ENCODE measurements around the gene AGTRAP.
A peak's percentile ranks its signal among the peaks of the same experiment; 100 is the strongest.

AGTRAP gene

DNA sequence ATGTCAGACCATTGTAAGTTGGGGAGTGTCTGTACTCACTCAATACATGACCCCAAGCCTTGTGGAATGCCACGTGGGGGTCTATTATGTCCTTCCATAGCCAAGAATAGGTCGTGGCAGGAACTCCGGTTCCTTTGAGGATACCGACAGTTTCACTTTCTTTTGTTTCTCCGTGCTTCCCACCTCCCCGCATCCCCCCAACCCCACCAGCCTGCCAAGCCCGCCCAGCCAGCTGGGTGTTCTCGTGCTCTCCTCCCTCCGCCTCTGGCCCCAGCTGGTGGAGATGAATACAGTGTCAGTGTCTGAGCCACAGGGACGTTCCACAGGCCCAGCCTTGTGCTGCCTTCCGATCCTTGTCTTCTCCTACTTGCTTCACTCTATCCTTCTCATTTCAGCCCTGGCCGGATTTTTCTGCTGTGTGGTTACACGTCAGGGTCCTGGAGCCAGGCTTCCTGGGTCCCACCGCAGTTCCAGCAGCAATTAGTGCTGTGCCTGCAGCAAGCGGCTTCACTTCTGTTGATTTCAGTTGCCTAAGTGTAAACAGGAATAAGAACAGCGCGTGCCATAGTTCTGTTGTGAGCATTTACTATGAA, 4.1 kb upstream of the AGTRAP start:
- Histone ChIP-seq H3K4me3 (ENCODE audit: low read length) (peak overlapping the region; percentile 15), H3K4me1 (ENCODE audit: insufficient read depth, low read length) (peaks cover 24% of the 10 kb centered on the region), H3K9me3 (ENCODE audit: low read length) (no peaks in the 10 kb centered on the region), H3K36me3 (ENCODE audit: insufficient read depth, low read length) (no peaks in the 10 kb centered on the region), H3K27me3 (ENCODE audit: insufficient read depth, low read length) (no peaks in the 10 kb centered on the region), H2AFZ (ENCODE audit: low read depth, low read length) (no peak overlapping the region)

DNA sequence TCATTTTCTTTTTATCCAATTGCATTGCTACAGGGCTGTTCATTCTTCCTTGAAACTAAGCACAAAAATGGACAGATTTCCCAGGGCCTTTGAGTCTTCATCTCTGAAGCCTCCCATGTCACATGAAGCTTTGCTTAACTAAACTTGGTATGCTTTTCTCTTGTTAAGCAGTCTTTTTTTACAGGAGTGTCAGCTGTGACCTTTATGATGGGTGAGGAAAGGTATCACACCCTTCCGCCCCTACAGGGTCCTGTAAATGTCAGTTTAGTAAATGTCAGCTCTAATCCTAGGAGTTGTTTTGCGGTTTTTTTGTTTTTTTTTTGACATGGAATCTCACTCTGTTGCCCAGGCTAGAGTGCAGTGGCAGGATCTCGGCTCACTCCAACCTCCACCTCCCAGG, 2.6 kb upstream of the AGTRAP start:
- Histone ChIP-seq H3K4me3 (ENCODE audit: low read length) (no peak overlapping the region), H3K9me3 (ENCODE audit: low read length) (no peaks in the 10 kb centered on the region), H3K4me1 (ENCODE audit: insufficient read depth, low read length) (peaks cover 32% of the 10 kb centered on the region), H3K27me3 (ENCODE audit: insufficient read depth, low read length) (no peaks in the 10 kb centered on the region), H3K36me3 (ENCODE audit: insufficient read depth, low read length) (no peaks in the 10 kb centered on the region), H2AFZ (ENCODE audit: low read depth, low read length) (no peak overlapping the region)

DNA sequence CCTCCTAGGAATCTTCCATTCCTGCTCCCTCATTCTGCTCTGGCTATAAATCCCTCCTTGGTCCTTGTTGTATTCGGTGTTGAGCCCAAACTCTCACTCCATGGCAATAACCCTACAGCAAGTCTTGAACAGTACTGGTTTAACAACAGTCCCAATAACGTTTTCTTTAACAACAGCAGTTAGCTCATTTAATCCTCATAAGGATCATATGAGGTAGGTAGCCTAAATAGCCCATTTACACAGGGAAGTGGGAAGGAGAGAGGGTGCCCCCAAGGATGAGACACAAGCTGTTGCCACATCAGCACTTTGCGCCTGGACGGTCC, 444 bp upstream of the AGTRAP start:
- no peaks in the 10 kb centered on the region for H3K36me3 ChIP-seq (ENCODE audit: insufficient read depth, low read length)
- H3K27me3 ChIP-seq (ENCODE audit: insufficient read depth, low read length) = no peaks in the 10 kb centered on the region
- H3K9me3 ChIP-seq (ENCODE audit: low read length) = no peaks in the 10 kb centered on the region
- peaks cover 32% of the 10 kb centered on the region for H3K4me1 ChIP-seq (ENCODE audit: insufficient read depth, low read length)
- H2AFZ ChIP-seq (ENCODE audit: low read depth, low read length) = peak overlapping the region; percentile 20
- H3K4me3 ChIP-seq (ENCODE audit: low read length) = peak overlapping the region; percentile 92

DNA sequence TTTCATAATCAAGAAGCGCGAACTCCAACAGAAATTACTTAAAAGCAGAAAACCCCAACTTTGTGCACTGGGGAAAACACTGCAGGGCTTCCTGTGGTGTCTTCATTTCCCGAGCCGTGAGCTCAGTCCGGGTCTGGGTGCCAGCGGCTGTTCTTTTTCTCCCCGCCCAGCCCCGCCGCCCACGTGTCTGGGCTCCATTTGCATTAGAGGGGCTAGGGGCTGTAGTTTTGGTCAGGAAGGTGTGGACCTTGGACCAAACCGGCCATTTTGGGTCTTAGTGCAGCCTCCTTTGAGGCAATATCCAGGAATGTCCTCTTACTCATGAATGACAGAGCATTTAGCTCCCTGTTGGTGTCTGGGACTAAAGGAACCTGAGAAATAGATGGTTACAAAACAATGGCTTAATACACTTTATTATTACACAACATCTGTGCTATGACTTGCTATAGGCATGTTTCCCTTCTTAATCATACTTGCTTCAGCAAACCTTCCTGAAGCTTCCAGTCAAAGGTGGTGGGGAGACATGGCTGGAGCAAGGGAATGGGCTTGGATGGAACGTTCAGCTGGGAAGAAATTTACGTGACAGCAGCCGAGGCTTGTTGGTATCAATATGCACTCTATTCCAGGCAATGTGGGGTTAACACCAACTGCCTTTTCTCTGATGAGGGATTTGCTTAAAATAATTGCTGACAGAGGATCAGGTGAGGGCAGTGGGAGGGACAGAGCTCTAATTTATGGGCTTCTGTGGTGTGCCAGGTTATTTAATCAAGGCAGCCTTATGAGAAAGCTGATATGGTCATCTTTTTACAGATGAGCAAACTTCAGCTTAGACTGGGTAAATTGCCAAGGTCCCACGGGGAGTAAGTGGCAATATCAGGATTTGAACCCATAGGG, 1.1 kb downstream of the AGTRAP start:
- peak overlapping the region; percentile 75 for H2AFZ ChIP-seq (ENCODE audit: low read depth, low read length)
- H3K36me3 ChIP-seq (ENCODE audit: insufficient read depth, low read length) = no peaks in the 10 kb centered on the region
- peak overlapping the region; percentile 92 for H3K4me3 ChIP-seq (ENCODE audit: low read length)
- no peaks in the 10 kb centered on the region for H3K9me3 ChIP-seq (ENCODE audit: low read length)
- peaks cover 26% of the 10 kb centered on the region for H3K4me1 ChIP-seq (ENCODE audit: insufficient read depth, low read length)
- no peaks in the 10 kb centered on the region for H3K27me3 ChIP-seq (ENCODE audit: insufficient read depth, low read length)

DNA sequence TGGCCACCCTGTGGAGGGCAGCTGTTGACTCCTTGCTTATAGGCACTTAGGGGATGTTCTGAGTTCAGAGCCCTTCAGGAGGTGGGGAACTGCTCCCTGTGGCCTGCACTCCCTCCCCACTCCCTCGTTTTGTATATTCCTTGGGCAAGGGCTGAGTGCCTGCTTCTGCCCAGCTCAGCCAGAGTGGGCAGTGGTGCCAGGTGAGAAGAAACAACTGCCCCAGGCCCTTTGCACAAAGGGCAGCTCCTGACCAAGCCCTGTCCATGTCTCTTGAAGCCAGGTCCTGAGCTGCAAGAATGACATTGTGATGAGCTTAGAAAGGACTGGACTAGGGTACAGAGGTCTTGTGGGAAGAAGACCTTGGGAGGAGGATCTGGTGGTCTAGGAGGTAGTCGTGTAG, 2.2 kb downstream of the AGTRAP start:
- peaks cover 16% of the 10 kb centered on the region for H3K4me1 ChIP-seq (ENCODE audit: insufficient read depth, low read length)
- H3K27me3 ChIP-seq (ENCODE audit: insufficient read depth, low read length) = no peaks in the 10 kb centered on the region
- no peak overlapping the region for H2AFZ ChIP-seq (ENCODE audit: low read depth, low read length)
- H3K9me3 ChIP-seq (ENCODE audit: low read length) = no peaks in the 10 kb centered on the region
- H3K36me3 ChIP-seq (ENCODE audit: insufficient read depth, low read length) = no peaks in the 10 kb centered on the region
- no peak overlapping the region for H3K4me3 ChIP-seq (ENCODE audit: low read length)

DNA sequence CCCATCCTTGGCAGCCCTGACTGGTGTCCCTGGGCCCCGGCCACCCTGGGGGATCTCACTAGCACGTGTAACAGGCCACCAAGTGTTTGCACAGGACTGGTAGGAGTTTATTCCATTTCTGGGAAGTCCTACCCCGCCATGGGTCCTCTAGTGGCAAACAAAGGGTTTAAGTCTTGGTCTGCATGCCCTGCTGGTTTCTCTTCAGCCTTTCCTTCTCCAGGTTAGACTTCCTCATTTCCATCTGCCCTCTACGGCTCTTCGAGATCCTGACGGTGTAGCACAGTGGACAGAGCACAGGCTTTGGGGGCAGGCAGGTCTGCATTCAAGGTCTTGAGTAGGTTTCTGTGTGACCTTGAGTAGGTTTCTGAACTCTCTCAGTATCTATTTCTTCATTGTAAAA, 2.8 kb downstream of the AGTRAP start:
- H3K4me1 ChIP-seq (ENCODE audit: insufficient read depth, low read length) = peaks cover 14% of the 10 kb centered on the region
- H3K36me3 ChIP-seq (ENCODE audit: insufficient read depth, low read length) = no peaks in the 10 kb centered on the region
- no peak overlapping the region for H3K4me3 ChIP-seq (ENCODE audit: low read length)
- no peak overlapping the region for H2AFZ ChIP-seq (ENCODE audit: low read depth, low read length)
- no peaks in the 10 kb centered on the region for H3K27me3 ChIP-seq (ENCODE audit: insufficient read depth, low read length)
- H3K9me3 ChIP-seq (ENCODE audit: low read length) = no peaks in the 10 kb centered on the region

DNA sequence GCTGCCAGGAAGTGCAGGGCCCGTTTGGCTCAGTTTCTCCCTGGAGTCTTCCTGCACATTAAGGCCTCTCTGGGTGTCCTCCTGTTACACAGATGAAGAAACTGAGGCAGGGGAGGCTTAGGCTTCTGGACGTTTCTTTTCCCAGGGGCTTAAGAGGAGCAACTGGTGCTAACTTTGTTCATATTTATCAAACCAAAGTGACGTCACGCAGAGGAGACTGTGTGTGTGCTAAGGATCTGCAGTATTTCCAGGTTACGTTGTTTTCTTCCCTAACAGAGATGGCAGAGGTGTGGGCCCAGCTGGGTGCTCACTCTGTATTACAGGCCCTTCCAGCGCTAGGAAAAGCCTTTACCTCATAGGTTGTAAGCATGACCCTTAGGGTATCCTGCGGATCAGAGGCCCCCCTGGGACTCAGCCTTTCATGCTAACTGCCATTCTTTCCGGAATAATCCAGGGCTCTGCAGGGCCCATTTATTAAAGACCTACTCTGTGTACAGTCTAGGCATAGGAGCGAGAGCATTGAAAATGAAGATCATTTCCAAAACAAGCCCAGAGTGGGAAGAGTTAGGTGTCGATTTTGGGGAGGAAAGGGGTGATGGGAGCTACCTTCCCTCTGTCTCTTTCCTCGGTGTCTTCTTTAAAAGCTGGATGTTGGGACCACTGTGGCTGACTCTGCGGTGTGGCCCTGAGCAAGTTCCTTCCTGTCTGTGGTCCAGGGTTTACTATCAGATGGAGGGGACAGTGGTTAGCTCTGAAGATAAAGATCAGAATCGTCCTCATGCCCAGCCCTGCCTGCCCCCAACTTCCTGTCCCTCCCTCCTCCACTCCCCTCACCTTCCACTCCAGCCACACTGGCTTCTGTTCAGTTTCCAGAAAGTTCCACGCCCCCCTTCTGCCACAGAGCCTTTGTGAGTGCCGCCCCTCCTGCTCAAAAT, 4.6 kb downstream of the AGTRAP start:
- H3K4me3 ChIP-seq (ENCODE audit: low read length) = no peak overlapping the region
- H3K27me3 ChIP-seq (ENCODE audit: insufficient read depth, low read length) = no peaks in the 10 kb centered on the region
- no peaks in the 10 kb centered on the region for H3K36me3 ChIP-seq (ENCODE audit: insufficient read depth, low read length)
- no peak overlapping the region for H2AFZ ChIP-seq (ENCODE audit: low read depth, low read length)
- H3K4me1 ChIP-seq (ENCODE audit: insufficient read depth, low read length) = peaks cover 11% of the 10 kb centered on the region
- H3K9me3 ChIP-seq (ENCODE audit: low read length) = no peaks in the 10 kb centered on the region

DNA sequence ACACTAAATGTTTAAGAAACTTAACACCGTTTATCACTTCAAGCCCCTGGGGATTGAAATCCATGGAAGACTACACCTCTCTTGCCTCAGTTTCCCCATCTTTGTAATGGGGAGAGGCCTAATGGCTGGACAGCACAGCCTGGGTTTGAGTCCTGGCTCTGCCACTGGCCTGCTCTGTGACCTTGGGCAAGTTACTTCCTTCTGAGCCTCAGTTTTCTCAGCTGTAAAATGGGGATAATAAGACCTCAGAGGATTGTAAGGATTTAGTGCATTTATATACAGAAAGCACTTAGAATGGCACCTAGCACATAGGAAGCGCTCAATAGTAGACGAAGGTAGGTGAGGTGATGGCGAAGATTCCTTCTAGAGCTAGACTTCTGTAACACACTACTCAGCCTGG, 5.5 kb downstream of the AGTRAP start:
- Histone ChIP-seq H3K9me3 (ENCODE audit: low read length) (no peaks in the 10 kb centered on the region), H3K4me3 (ENCODE audit: low read length) (no peak overlapping the region), H3K27me3 (ENCODE audit: insufficient read depth, low read length) (no peaks in the 10 kb centered on the region), H2AFZ (ENCODE audit: low read depth, low read length) (no peak overlapping the region), H3K36me3 (ENCODE audit: insufficient read depth, low read length) (peaks cover 4% of the 10 kb centered on the region), H3K4me1 (ENCODE audit: insufficient read depth, low read length) (peaks cover 8% of the 10 kb centered on the region)

DNA sequence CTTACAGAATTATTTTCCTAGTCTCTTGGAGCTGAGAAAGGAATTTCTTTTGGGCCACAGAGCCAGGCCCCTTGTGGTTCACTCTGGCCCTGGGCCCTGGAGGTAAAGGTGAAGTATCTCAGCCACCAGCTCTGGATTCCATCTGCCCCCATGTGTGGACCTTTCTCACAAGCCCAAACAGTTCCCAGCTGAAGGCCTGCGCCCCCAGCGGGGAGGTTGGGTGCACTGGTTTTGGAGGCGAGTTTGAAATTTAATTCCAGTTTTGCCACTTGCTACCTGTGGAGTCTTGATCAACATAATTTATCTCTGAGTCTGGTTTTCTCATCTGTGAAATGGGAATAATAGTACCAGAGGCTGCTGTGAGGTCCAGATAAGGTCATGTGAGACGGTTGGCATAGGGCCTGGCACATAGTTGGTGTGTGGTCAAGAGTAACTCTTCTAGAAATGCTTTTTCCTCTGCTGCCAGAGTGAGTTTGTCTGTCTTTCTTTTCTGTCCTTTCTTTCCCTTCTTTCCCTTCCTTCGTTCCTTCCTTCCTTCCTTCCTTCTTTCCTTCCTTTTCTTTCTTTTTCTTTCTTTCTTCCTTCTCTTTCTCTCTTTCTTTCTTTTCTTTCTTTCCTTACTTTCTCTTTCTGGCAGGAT, 6.1 kb downstream of the AGTRAP start:
- H3K27me3 ChIP-seq (ENCODE audit: insufficient read depth, low read length) = no peaks in the 10 kb centered on the region
- H3K4me3 ChIP-seq (ENCODE audit: low read length) = no peak overlapping the region
- no peaks in the 10 kb centered on the region for H3K9me3 ChIP-seq (ENCODE audit: low read length)
- peaks cover 7% of the 10 kb centered on the region for H3K36me3 ChIP-seq (ENCODE audit: insufficient read depth, low read length)
- H3K4me1 ChIP-seq (ENCODE audit: insufficient read depth, low read length) = peaks cover 5% of the 10 kb centered on the region
- H2AFZ ChIP-seq (ENCODE audit: low read depth, low read length) = no peak overlapping the region

DNA sequence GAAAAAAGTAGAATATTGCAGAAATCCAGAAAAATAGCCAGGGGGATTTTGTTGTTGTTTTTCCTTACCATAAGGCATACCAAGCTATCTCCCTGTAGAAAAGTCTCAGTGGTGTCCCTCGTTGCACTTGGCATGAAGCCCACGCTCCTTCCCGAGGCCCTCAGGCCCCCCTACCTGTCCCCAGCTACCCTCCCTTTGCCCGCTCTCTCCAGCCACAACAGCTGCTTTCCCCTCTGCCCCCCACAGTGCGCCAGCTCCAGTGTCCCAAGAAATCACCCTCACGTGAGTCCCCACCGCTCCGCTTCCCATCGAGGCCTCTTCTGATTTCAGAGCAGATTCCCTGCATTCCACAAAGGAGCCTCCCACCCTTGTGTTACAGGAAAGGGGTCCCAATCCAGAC, 8.4 kb downstream of the AGTRAP start:
- Histone ChIP-seq H3K9me3 (ENCODE audit: low read length) (no peaks in the 10 kb centered on the region), H3K4me1 (ENCODE audit: insufficient read depth, low read length) (no peaks in the 10 kb centered on the region), H2AFZ (ENCODE audit: low read depth, low read length) (no peak overlapping the region), H3K36me3 (ENCODE audit: insufficient read depth, low read length) (peaks cover 21% of the 10 kb centered on the region), H3K27me3 (ENCODE audit: insufficient read depth, low read length) (no peaks in the 10 kb centered on the region), H3K4me3 (ENCODE audit: low read length) (no peak overlapping the region)

DNA sequence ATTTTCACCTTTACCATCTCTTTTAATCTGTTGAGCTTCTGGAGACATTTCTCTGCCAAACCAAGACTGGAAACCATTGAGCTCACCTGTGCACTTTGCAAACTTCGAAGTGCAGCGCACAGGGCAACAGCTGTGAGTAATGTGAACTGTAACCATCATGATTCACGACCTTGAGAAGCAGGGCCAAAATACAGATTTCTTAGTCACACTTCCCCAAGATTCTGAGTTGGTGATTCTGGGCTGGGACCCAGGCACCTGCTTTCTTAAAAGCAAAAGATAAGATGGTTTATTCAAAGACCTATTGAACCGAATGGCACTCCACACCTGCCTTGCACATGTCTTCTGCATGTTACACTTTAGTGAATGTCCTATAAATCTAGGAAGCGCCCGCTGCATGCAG, 10.2 kb downstream of the AGTRAP start:
- H3K36me3 ChIP-seq (ENCODE audit: insufficient read depth, low read length) = peaks cover 29% of the 10 kb centered on the region
- H2AFZ ChIP-seq (ENCODE audit: low read depth, low read length) = no peak overlapping the region
- H3K4me1 ChIP-seq (ENCODE audit: insufficient read depth, low read length) = no peaks in the 10 kb centered on the region
- no peaks in the 10 kb centered on the region for H3K27me3 ChIP-seq (ENCODE audit: insufficient read depth, low read length)
- H3K4me3 ChIP-seq (ENCODE audit: low read length) = no peak overlapping the region
- no peaks in the 10 kb centered on the region for H3K9me3 ChIP-seq (ENCODE audit: low read length)

DNA sequence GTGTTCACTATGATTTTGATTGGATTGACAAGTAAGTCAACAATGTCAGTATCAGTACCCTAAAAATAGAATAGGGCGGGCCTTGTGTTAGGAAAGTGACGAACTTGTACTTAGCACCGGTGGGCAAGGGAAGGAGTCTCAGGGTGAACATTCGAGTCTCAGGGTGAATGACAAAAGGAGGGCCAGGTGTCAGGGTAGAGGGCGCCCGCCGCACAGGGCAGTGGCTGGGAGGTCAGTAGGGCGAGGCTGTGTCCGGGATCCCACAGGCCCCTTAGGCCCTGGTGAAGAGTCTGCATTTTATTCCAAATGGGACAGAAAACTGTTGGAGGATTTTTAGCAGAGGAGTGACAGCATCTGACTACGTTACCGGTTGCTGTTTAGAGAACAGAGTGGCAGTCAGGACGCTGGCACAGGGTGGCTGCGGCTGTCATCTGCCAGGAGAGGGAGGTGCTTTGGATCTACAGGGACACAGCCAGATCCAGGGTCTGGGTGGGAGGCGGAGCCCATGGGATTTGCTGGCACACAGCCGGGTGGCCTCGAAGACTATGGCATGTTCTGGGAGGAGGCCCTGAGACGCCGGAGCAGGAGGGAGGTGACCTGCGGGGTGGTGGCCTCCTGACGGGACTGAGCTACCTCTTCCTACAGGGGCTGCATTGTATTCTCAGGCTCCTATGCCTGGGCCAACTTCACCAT, 11.0 kb downstream of the AGTRAP start:
- no peak overlapping the region for H3K4me3 ChIP-seq (ENCODE audit: low read length)
- peaks cover 29% of the 10 kb centered on the region for H3K36me3 ChIP-seq (ENCODE audit: insufficient read depth, low read length)
- H2AFZ ChIP-seq (ENCODE audit: low read depth, low read length) = no peak overlapping the region
- H3K27me3 ChIP-seq (ENCODE audit: insufficient read depth, low read length) = no peaks in the 10 kb centered on the region
- H3K9me3 ChIP-seq (ENCODE audit: low read length) = no peaks in the 10 kb centered on the region
- H3K4me1 ChIP-seq (ENCODE audit: insufficient read depth, low read length) = peaks cover under 1% of the 10 kb centered on the region
